Spleen (tissue), 7 donors: ENCODE measurements around the gene NSD1.

Source experiments
- CTCF ChIP-seq, 11 experiments: fragments of 200-600 bp in 7 of 11; fragments of 450-650 bp in 4 of 11; sonication (generic) in 4 of 11; IDR thresholded peaks in 8 of 11; conservative IDR thresholded peaks in 3 of 11; 1 replicate in 7 of 11; 2 replicates in 4 of 11; pipeline versions ENCODE4 v1.4.0 to v1.8.0; 2016 to 2021; ENCODE audit warnings: antibody characterized with exemption in 11 of 11, inconsistent platforms in 4 of 11, mild to moderate bottlenecking in 1 of 11
- POLR2A ChIP-seq, 3 donors: fragments of 450-650 bp; IDR thresholded peaks; one replicate each; pipeline ENCODE4 v1.5.1; 2017; ENCODE audit warnings: antibody characterized with exemption in 3 of 3, mild to moderate bottlenecking in 1 of 3
- POLR2AphosphoS5 ChIP-seq, 3 donors: sonication (generic); formaldehyde crosslinking; IDR thresholded peaks; one replicate each; pipeline ENCODE4 v1.5.1; 2017; ENCODE audit warnings: antibody characterized with exemption in 3 of 3
- donor health status: DM: no; HTN: no; CAD: no; lungs with moderate emphysema.
- donor health status: DM: no; HTN: no; CAD: no.
- donor health status: DM: no; HTN: no; CAD: no.

DNA sequence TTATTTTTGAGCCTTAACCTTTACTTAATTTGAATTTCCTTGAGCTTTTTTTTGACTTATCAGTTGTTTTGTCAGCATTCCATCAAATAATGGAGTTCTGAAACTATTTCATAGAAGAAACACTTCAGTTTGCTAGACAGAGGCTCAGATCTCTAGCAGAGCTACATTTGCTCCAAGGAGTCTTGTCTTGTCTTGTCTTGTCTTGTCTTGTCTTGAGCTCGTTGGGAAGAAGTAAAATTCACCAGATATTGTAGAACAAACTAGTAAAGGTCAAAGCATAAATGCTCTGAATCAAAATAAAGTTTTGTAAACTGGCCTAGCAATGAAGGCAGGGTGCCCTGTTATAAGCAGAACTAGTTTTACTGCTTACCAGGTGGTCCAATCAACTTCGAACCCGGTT is 136.4 kb downstream of the NSD1 start:
- TF ChIP-seq CTCF (IDR thresholded peaks at IDR 0.05 in 8 of 11, conservative IDR thresholded peaks at IDR 0.05 in 3 of 11) (no peak), POLR2A (IDR thresholded peaks at IDR 0.05) (no peak), POLR2AphosphoS5 (IDR thresholded peaks at IDR 0.05) (no peak)
